HG03571 (cell line): Measurements from ENCODE around the gene CEMIP.

Source experiments
- ATAC-seq: cut with Tn5 transposase; IDR thresholded peaks from one replicate; pipeline ENCODE4 v1.9.1; 2021; ENCODE audit not compliant: unreplicated experiment

Gene CEMIP

GRCh38 chr15:80880086-80880485 is 100.9 kb downstream of the CEMIP start:
- no peak for ATAC-seq

GRCh38 chr15:80883641-80884040 is 104.5 kb downstream of the CEMIP start:
- ATAC-seq = no peak

GRCh38 chr15:80885016-80885579 is 105.9 kb downstream of the CEMIP start:
- no peak for ATAC-seq

- no peak for ATAC-seq
These were observed 108.0 kb downstream of the CEMIP start for GRCh38 chr15:80887148-80887547.

DNA sequence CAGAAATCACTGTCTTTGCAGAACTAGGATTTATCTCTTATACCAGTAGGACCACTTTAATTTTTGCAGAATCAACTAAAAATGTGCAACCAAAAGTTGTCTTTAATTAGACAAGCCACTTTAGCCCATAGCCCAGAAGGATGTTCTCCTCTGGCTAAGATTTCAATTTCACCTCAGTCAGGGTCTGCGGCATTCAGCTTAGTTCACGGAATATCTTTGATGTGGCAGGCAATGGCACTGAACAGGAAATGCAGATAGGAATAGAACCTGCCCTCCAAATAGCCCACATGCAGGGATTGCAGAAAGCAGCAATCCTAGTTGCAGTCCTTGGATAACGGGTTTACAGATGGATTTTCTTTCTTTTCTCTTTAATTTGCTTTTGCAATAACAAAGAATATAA is 109.7 kb downstream of the CEMIP start:
- ATAC-seq = no peak

DNA sequence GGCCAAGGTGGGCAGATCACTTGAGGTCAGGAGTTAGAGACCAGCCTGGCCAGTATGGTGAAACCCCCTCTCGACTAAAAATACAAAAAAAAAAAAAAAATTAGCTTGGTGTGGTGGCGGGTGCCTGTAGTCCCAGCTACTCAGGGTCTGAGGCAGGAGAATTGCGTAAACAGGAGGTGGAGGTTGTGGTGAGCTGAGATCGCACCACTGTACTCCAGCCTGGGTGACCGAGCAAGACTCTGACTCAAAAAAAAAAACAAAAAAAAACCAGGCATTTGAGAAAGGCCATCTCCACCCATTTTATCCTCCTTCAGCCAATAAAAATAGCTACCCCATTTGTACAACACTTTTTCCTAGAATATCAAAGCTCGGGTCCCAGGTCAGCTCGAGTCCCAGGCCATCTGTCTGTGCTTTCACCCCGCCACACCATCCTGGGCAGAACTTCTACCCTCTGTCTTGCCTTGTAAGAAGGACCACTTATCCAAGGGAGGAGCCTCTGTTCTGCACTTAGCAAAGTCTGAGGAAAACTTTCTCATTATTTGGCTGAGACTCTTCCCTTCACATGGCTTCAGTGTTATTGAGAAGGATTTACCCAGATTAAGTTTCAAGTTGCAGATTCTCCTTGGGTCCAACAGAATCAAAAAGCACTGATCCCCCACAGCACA is 111.3 kb downstream of the CEMIP start:
- no peak for ATAC-seq

- no peak for ATAC-seq
These were observed 111.8 kb downstream of the CEMIP start for GRCh38 chr15:80891006-80891405.

DNA sequence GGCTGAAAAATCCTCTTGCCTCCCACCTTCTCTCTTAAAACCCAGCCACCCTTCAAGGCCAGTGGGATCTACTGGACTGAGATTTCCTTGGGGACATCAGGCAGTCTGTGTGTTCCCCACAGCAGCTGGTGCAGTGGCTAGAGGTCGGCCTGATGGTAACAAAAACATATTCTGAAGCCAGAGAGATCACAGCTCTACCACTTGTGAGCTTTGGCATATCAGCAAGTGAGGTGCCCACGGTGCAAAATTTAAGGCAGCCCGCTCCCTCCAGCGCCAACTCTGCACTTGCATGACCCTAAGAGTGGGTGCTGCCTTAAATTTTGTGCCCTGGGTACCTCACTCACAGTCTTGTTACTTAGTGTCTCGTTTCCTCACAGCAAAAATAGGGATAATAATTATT is 113.2 kb downstream of the CEMIP start:
- no peak for ATAC-seq

DNA sequence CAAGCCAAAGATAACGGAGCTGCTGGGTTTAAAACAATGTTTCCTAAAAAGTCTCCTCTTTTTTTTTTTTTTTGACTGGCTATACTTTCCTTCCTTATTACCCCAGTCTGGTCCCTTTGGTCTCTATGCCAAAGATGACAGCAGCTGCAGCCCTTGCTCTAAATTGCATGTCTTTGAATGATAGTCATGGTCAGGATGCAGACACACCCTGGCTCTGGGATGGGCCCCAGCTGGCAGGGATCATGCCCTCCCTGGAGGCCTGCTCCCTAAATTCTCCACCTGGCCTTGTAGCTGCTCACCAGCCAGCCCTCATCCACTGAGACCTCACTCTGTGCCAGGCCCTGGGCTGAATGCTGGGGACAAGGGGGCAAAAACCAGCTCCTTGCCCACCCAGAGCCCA is 114.6 kb downstream of the CEMIP start:
- ATAC-seq = no peak

- no peak for ATAC-seq
These were observed 115.9 kb downstream of the CEMIP start for GRCh38 chr15:80895091-80895490.

DNA sequence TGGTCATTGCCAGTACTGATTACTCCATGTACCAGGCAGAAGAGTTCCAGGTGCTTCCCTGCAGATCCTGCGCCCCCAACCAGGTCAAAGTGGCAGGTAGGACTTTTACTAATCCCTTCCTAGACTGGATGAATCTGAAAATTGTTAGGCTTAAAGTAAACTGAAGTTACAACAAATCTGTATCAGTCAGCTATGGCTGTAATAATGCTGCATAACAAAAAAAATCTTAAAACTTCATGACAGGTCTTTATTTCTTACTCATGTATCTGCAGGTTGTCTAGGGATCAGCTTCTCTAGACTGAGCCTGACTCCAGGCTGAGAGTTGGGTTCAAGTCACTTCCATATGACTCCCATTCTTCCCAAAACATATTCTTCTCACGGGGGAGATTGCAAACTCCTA is 116.8 kb downstream of the CEMIP start:
- ATAC-seq = no peak

DNA sequence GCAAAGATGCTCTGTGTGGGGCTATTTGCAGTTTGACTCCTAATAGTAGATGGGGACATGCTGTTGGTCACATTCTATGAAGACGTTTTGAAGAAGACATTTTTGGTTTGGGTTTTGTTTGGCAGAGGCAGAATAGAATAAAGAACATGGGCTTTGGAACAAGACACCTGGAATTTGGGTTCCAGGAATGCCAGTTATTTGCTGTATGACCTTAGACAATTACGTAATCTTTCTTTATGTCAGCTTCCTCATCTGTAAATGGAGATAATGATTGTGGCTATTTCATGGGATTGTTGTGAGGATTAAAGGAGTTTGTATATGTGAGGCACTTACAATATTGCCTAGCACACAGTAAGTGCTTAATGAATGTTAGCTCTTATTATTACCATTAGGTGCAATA is 118.9 kb downstream of the CEMIP start:
- ATAC-seq = no peak

DNA sequence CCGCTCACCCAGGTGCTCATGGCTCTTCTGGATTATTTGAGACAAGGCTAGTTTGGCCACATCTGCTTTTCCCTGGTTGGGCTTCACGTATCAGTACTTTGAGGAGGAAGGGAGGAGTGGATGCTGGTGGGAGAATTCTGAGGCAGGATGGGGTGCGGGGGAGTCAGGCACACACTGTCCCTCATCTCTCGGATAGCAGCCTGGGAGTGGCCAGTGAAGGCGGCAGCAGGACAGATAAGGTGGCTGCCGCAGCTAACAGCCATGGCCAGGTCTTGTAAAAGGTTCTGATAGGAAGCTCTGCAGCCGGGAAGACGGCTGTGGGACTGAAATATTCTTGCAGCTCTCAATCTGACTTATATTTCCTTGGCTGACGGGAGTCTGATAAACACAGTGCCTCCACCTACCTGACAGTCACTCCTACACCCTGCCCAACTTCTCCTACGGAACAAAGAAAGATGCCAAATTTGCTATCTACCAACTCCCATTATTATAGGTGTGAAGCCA is 123.2 kb downstream of the CEMIP start:
- no peak for ATAC-seq

GRCh38 chr15:80904998-80905397 is 125.8 kb downstream of the CEMIP start:
- no peak for ATAC-seq

- no peak for ATAC-seq
These were observed 127.1 kb downstream of the CEMIP start for GRCh38 chr15:80906159-80906766.

- no peak for ATAC-seq
These were observed 132.7 kb downstream of the CEMIP start for GRCh38 chr15:80911821-80912220.

DNA sequence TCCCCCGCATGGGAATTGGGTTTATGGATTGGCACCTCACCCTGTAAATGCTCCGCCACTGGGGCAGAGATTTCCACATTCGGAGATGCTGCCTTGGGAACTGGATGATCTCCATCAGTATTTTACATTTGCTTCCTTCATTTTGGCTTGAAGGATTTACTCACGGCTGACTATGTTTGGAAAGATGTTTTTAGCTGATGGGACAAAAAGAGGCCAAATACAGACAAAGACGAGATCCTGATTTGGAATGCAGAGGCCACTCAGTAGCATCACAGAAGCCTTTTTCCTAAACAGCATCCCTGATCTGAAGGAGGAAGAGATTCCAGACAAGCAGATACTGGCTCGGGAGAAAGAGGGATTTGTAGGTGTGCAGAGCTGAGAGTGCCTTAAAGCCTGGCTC is 133.5 kb downstream of the CEMIP start:
- ATAC-seq = no peak

DNA sequence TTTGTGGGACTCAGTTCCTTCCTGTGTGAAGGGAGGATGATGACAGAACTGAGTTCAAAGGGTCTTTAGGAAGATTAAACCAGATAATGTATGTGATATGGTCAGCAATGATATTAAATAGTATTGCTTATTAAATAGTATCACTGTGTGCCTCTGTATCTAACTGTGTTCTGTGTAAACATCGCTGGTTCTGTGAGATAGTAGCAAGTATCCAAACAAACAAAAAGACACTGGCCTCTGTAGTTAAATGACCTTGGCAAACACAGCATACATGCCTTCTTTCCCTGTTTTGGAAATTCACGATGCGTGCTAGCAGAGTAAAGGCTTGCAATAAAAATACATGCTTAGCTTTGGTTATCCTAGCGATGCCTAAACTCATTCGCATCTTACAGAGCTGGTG is 134.4 kb downstream of the CEMIP start:
- ATAC-seq = no peak

DNA sequence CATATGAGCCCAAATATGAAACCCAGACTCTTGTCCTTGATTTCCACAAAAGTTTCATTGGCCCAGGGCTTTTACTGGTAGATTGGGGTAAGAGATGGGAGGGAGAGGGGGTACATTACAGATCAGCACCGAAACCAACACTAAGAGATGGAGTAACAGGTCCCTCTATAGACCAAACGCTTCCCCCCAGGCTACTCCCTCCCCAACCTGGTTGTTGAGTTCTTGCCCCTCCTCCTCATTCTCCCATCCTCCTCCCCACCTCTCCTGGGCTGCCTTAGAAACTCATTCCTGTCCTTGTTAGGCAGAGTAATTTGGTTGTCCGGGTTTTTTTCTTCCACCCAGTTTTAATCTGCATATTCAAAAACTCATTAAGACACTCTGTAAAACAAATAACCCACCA is 136.3 kb downstream of the CEMIP start:
- ATAC-seq = no peak

GRCh38 chr15:80916056-80916455 is 136.9 kb downstream of the CEMIP start:
- no peak for ATAC-seq

DNA sequence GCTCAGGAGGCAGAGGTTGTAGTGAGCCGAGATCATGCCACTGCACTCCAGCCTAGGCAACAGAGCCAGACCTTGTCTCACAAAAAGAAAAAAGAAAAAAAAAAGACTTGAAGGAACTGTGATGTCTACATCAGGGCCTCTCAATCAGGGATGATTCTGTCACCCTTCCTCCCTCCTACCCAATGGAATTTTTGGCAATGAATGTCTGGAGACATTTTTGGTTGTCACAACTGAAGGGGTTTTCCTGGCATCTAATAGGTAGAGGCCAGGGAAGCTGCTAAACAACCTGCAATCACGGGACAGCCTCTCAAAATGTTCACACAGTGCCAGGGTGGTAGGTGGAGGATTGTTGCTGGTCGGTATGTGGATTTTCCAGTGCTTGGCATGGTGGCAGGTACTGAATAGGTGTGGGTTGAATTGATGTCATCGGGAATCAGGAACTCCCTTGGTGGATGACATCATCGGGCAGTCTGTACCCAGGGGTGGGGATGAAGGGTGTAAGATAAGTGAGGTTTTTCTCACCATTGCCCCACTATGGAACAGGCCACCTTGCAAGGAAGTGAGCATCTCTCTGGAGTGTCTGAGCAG is 139.1 kb downstream of the CEMIP start:
- no peak for ATAC-seq

- ATAC-seq = no peak
These were observed 141.1 kb downstream of the CEMIP start for GRCh38 chr15:80920271-80920699.
